ENCODE results near the gene ERO1B.

GRCh38 chr1:236322566-236323409, 41.0 kb upstream of the ERO1B start:
- no peak for TF ChIP-seq EZH2 (IDR thresholded peaks at IDR 0.05)
- no peak for TF ChIP-seq POLR2AphosphoS5 (IDR thresholded peaks at IDR 0.05; ENCODE audit: borderline replicate concordance, low read depth, low read length)

All from SK-N-MC (cell line).